ENCODE measurements around the gene LSAMP.

Gene LSAMP

DNA sequence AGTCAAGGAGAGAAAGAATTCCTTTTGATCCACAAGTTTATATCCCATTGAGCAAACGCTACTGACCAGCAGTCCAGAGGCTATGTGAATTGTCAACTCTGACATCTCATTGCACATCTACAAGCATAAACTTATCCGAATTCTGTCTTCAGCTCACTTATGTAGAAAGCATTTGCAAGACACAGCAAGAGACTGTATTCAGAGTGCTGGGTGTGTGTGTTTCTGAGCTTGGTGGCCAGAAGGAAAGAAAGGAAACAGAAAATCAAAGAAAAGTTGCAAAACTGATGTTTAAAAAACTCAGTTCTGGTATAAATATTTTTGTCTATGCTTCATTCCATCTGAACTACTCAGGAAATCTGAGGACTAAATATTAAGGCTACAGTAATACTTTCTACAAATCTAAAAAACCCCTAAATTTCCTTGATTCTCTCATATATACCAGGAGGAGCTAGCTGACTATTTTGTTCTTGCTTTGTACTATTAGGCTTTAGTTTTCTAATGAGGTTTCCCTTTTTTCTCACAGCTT lies 45.5 kb downstream of the LSAMP start:
- Histone ChIP-seq H3K4me3 (ENCODE audit: low read length, poor library complexity, severe bottlenecking) (no peak overlapping the region), H3K9me3 (ENCODE audit: insufficient read depth, low read depth, low read length) (no peaks in the 10 kb centered on the region)

DNA sequence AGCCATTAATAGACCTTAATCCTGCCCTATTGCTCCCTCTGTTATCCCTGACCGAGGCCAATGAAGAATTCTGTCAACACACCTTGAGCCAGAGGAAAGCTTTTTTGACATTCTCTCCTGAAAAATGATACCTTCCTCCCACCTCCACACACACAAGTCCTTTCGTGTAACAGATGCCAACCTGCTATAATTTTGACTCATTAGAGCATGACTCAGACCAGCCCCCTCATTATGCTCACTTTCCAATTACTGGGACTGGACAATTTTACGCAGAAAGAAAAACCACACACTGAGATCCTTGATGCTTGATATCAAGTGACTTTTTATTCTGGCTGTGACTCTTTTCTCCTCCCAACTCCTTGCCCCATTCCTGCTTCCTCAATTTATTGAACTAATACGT lies 50.9 kb downstream of the LSAMP start:
- H3K4me2 ChIP-seq (ENCODE audit: low read depth, low read length, poor library complexity, severe bottlenecking): no peak overlapping the region
- no peaks in the 10 kb centered on the region for H3K36me3 ChIP-seq (ENCODE audit: insufficient read depth, low read length)
- no peak overlapping the region for H2AFZ ChIP-seq (ENCODE audit: low read length)
- H3K4me1 ChIP-seq (ENCODE audit: insufficient read depth, low read length, poor library complexity, severe bottlenecking): no peaks in the 10 kb centered on the region
- H3K9me2 ChIP-seq (replicated peaks; ENCODE audit: low read depth, low read length): no peaks in the 10 kb centered on the region
- TF ChIP-seq EZH2phosphoT487 (IDR thresholded peaks at IDR 0.05; ENCODE audit: borderline replicate concordance): no peak
- no peak for TF ChIP-seq CTCF (conservative IDR thresholded peaks at IDR 0.05; ENCODE audit: low read length)
- no peaks in the 10 kb centered on the region for H3F3A ChIP-seq (ENCODE audit: low read depth)
- H3K79me2 ChIP-seq (ENCODE audit: insufficient read depth, low read length): no peaks in the 10 kb centered on the region
- H3K9me3 ChIP-seq (ENCODE audit: insufficient read depth, low read depth, low read length): no peaks in the 10 kb centered on the region; the same call in 1 of the 2 replicates
- H3K27me3 ChIP-seq (ENCODE audit: insufficient read depth, low read length, poor library complexity, severe bottlenecking): no peaks in the 10 kb centered on the region
- no peaks in the 10 kb centered on the region for H4K20me1 ChIP-seq (ENCODE audit: insufficient read depth, low read length, poor library complexity, severe bottlenecking)
- no peak overlapping the region for H3K9ac ChIP-seq (ENCODE audit: low read depth, low read length, poor library complexity, severe bottlenecking)
- H3K4me3 ChIP-seq (ENCODE audit: low read length, poor library complexity, severe bottlenecking): no peak overlapping the region

More for the DNA sequence above, 45.5 kb downstream of the LSAMP start:
- no peak overlapping the region for H3K9ac ChIP-seq (ENCODE audit: low read depth, low read length, poor library complexity, severe bottlenecking)
- no peaks in the 10 kb centered on the region for H3F3A ChIP-seq (ENCODE audit: low read depth)
- H3K36me3 ChIP-seq (ENCODE audit: insufficient read depth, low read length): no peaks in the 10 kb centered on the region
- no peaks in the 10 kb centered on the region for H3K9me2 ChIP-seq (replicated peaks; ENCODE audit: low read depth, low read length)
- H3K27me3 ChIP-seq (ENCODE audit: insufficient read depth, low read length, poor library complexity, severe bottlenecking): no peaks in the 10 kb centered on the region
- H4K20me1 ChIP-seq (ENCODE audit: insufficient read depth, low read length, poor library complexity, severe bottlenecking): no peaks in the 10 kb centered on the region
- H3K4me1 ChIP-seq (ENCODE audit: insufficient read depth, low read length, poor library complexity, severe bottlenecking): no peaks in the 10 kb centered on the region
- H3K79me2 ChIP-seq (ENCODE audit: insufficient read depth, low read length): no peaks in the 10 kb centered on the region
- TF ChIP-seq EZH2phosphoT487 (IDR thresholded peaks at IDR 0.05; ENCODE audit: borderline replicate concordance) (no peak), CTCF (conservative IDR thresholded peaks at IDR 0.05; ENCODE audit: low read length) (no peak)
- H2AFZ ChIP-seq (ENCODE audit: low read length): no peak overlapping the region
- H3K4me2 ChIP-seq (ENCODE audit: low read depth, low read length, poor library complexity, severe bottlenecking): no peak overlapping the region

DNA sequence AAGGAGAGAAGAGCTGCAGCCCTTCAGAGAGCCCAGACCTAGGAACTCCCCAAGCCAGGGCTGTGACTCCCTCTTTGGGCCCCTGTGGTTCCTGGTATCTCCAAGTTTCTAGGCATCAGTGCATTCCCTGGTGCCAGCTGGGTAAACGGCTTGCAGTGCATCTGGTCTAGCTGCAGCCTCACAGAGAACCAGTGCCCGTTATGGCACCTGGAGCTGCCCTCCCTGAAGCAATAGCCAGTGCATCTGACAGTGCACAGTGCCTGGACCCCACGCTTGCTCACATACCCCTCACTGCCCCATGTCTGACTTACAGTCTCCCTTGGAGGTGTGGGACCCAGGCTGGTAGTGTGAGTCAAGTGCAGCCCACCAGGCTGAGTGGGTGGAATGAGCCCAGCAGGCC lies 52.1 kb downstream of the LSAMP start:
- Histone ChIP-seq H3K4me1 (ENCODE audit: insufficient read depth, low read length, poor library complexity, severe bottlenecking) (no peaks in the 10 kb centered on the region), H3K36me3 (ENCODE audit: insufficient read depth, low read length) (no peaks in the 10 kb centered on the region), H4K20me1 (ENCODE audit: insufficient read depth, low read length, poor library complexity, severe bottlenecking) (no peaks in the 10 kb centered on the region), H3F3A (ENCODE audit: low read depth) (no peaks in the 10 kb centered on the region), H3K27me3 (ENCODE audit: insufficient read depth, low read length, poor library complexity, severe bottlenecking) (no peaks in the 10 kb centered on the region), H3K9me2 (replicated peaks; ENCODE audit: low read depth, low read length) (no peaks in the 10 kb centered on the region), H3K79me2 (ENCODE audit: insufficient read depth, low read length) (no peaks in the 10 kb centered on the region), H2AFZ (ENCODE audit: low read length) (no peak overlapping the region), H3K4me3 (ENCODE audit: low read length, poor library complexity, severe bottlenecking) (no peak overlapping the region), H3K9me3 (ENCODE audit: insufficient read depth, low read depth, low read length) (no peaks in the 10 kb centered on the region; the same call in 1 of the 2 replicates), H3K9ac (ENCODE audit: low read depth, low read length, poor library complexity, severe bottlenecking) (no peak overlapping the region), H3K4me2 (ENCODE audit: low read depth, low read length, poor library complexity, severe bottlenecking) (no peak overlapping the region)
- TF ChIP-seq CTCF (conservative IDR thresholded peaks at IDR 0.05; ENCODE audit: low read length) (no peak), EZH2phosphoT487 (IDR thresholded peaks at IDR 0.05; ENCODE audit: borderline replicate concordance) (no peak)
